ENCODE measurements around the gene MYBBP1A. TPM values are rescaled to one million over a fixed set of nuclear protein-coding genes. Genes with fewer than 3 reads are reported as not detected.

Gene MYBBP1A
- total and polyA plus RNA-seq, 2 of the 13 experiments (the other 11 are each of a cell fraction or from before 2014, with no cell fraction given): 18.6 to 54.8 TPM

GRCh38 chr17:4509401-4509800 lies 45.8 kb downstream of the MYBBP1A start:
- ChIA-PET POLR2A (no interaction called here), CTCF (ENCODE audit: low intra/inter-chr PET ratio, low total read pairs) (no interaction called here)
- in situ Hi-C loops (cut with HindIII; ENCODE audit: extremely low pct_ligation_motif_present, low pct_unique_long_range_greater_than_20kb) (no loop called here), intact Hi-C loops (cut with micrococcal nuclease; ENCODE audit: unreplicated experiment) (no loop called here)
- Histone ChIP-seq H3K36me3 (replicated peaks in 1 of 2; ENCODE audit: control insufficient read depth in 1 of 2, insufficient read depth in 2 of 2, low read length in 2 of 2) (no peaks in the 10 kb centered on the region), H3K79me2 (ENCODE audit: insufficient read depth, low read length) (no peaks in the 10 kb centered on the region), H4K20me1 (ENCODE audit: insufficient read depth, low read length) (no peaks in the 10 kb centered on the region), H3K27ac (ENCODE audit: extremely low read length, insufficient read depth, low read length) (no peak overlapping the region), H3K9me3 (ENCODE audit: low read length) (no peaks in the 10 kb centered on the region), H2AFZ (ENCODE audit: low read length) (no peak overlapping the region), H3K9ac (ENCODE audit: insufficient read depth, low read depth, low read length) (no peak overlapping the region), H3K4me1 (ENCODE audit: insufficient read depth, low read length) (no peaks in the 10 kb centered on the region), H3K4me3 (replicated peaks in 1 of 3; ENCODE audit: insufficient read depth in 1 of 3, low read depth in 2 of 3, low read length in 3 of 3) (no peak overlapping the region), H3K27me3 (ENCODE audit: control insufficient read depth in 1 of 2, insufficient read depth in 2 of 2, low read length in 2 of 2) (peaks cover 8 to 74% of the 10 kb centered on the region in 2 experiments), H3K4me2 (ENCODE audit: low read depth, low read length) (no peak overlapping the region)
- no TSS peak for BruUV-seq (replicated peaks)
- DNase-seq (ENCODE audit: low spot score): no peak
- no peak for FAIRE-seq
- peak; percentile 55 for ATAC-seq
- 18% methylated on average over 2 of the region's 8 CpGs for WGBS (ENCODE audit: low lambda C conversion rate)
- no peak for TF ChIP-seq ZNF629 (CRISPR knock-in tag; conservative IDR thresholded peaks at IDR 0.05)
- no peak for TF ChIP-seq SIN3A (IDR thresholded peaks at IDR 0.05; ENCODE audit: borderline replicate concordance, low read depth, low read length)
- no peak for TF ChIP-seq BHLHE40 (IDR thresholded peaks at IDR 0.05; ENCODE audit: low read length)
- no peak for TF ChIP-seq TBX2 (CRISPR knock-in tag; IDR thresholded peaks at IDR 0.05; ENCODE audit: borderline replicate concordance)
- no peak for TF ChIP-seq STAG1 (CRISPR knock-in tag; IDR thresholded peaks at IDR 0.05)
- no peak for TF ChIP-seq ATF7 (IDR thresholded peaks at IDR 0.05)
- TF ChIP-seq ATF7 (CRISPR knock-in tag; IDR thresholded peaks at IDR 0.05): no peak
- TF ChIP-seq ZNF20 (CRISPR knock-in tag; IDR thresholded peaks at IDR 0.05): no peak
- no peak for TF ChIP-seq ZNF761 (CRISPR knock-in tag; conservative IDR thresholded peaks at IDR 0.05)
- TF ChIP-seq ZNF652 (CRISPR knock-in tag; IDR thresholded peaks at IDR 0.05; ENCODE audit: borderline replicate concordance, low read depth): no peak
- TF ChIP-seq REPIN1 (CRISPR knock-in tag; IDR thresholded peaks at IDR 0.05; ENCODE audit: borderline replicate concordance, low read depth): no peak
- TF ChIP-seq ZNF326 (CRISPR knock-in tag; IDR thresholded peaks at IDR 0.05; ENCODE audit: borderline replicate concordance): no peak
- no peak for TF ChIP-seq NFYB (CRISPR knock-in tag; IDR thresholded peaks at IDR 0.05)
- TF ChIP-seq, protein P1, sequence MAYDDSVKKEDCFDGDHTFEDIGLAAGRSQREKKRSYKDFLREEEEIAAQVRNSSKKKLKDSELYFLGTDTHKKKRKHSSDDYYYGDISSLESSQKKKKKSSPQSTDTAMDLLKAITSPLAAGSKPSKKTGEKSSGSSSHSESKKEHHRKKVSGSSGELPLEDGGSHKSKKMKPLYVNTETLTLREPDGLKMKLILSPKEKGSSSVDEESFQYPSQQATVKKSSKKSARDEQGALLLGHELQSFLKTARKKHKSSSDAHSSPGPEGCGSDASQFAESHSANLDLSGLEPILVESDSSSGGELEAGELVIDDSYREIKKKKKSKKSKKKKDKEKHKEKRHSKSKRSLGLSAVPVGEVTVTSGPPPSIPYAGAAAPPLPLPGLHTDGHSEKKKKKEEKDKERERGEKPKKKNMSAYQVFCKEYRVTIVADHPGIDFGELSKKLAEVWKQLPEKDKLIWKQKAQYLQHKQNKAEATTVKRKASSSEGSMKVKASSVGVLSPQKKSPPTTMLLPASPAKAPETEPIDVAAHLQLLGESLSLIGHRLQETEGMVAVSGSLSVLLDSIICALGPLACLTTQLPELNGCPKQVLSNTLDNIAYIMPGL (CRISPR knock-in tag; IDR thresholded peaks at IDR 0.05; ENCODE audit: borderline replicate concordance in 1 of 2, low read depth in 1 of 2): no peak
- TF ChIP-seq CBX2 (IDR thresholded peaks at IDR 0.05; ENCODE audit: low read depth, low read length): no peak
- TF ChIP-seq CBX2 (CRISPR knock-in tag; IDR thresholded peaks at IDR 0.05; ENCODE audit: low read depth): no peak
- TF ChIP-seq, protein P2, sequence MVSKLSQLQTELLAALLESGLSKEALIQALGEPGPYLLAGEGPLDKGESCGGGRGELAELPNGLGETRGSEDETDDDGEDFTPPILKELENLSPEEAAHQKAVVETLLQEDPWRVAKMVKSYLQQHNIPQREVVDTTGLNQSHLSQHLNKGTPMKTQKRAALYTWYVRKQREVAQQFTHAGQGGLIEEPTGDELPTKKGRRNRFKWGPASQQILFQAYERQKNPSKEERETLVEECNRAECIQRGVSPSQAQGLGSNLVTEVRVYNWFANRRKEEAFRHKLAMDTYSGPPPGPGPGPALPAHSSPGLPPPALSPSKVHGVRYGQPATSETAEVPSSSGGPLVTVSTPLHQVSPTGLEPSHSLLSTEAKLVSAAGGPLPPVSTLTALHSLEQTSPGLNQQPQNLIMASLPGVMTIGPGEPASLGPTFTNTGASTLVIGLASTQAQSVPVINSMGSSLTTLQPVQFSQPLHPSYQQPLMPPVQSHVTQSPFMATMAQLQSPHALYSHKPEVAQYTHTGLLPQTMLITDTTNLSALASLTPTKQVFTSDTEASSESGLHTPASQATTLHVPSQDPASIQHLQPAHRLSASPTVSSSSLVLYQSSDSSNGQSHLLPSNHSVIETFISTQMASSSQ (IDR thresholded peaks at IDR 0.05; ENCODE audit: low read depth): no peak
- TF ChIP-seq, protein P2 (CRISPR knock-in tag; IDR thresholded peaks at IDR 0.05; ENCODE audit: borderline replicate concordance): no peak
